T47D (cell line): ENCODE data around the gene CCT8L2.
"Not testable (repeated sequence)": the region's sequence is repeated elsewhere in the genome, so short reads cannot be mapped to it uniquely, and the experiment has no call there.

Experiments
- DNase-seq, 2 experiments: peaks; one replicate each; pipeline versions ENCODE4 v3.0.0 to v3.0.0-alpha.2; 2011 to 2012; ENCODE audit warnings: low read depth in 1 of 2, low spot score in 1 of 2
- JUND ChIP-seq: IDR thresholded peaks from 2 replicates; pipeline ENCODE4 v1.6.1; 2012; ENCODE audit warnings: low read depth
- in situ Hi-C: cut with HindIII; loops from 2 replicates; pipeline ENCODE4 v1.10.0; 2016; ENCODE audit warnings: low sequenced_read_pairs, low pct_unique_long_range_greater_than_20kb

CCT8L2 gene

GRCh38 chr22:16559056-16559955, 33.3 kb downstream of the CCT8L2 start:
- no peak for TF ChIP-seq JUND
- DNase-seq, result no peak
- in situ Hi-C loops, result no loop called here

GRCh38 chr22:16558376-16558945, 34.1 kb downstream of the CCT8L2 start:
- in situ Hi-C loops, DNase-seq: not testable (repeated sequence)

GRCh38 chr22:16557511-16557910, 35.1 kb downstream of the CCT8L2 start:
- in situ Hi-C loops, DNase-seq: not testable (repeated sequence)

GRCh38 chr22:16555077-16555994, 37.3 kb downstream of the CCT8L2 start:
- in situ Hi-C loops, DNase-seq: not testable (repeated sequence)

- DNase-seq, in situ Hi-C loops: not testable (repeated sequence)
These were observed 49.3 kb downstream of the CCT8L2 start for GRCh38 chr22:16543310-16543709.
